Mucosa of stomach (tissue), 1 donor: ENCODE measurements around the gene CASQ1.

Experiments
- H3K27me3 ChIP-seq: one replicate; pipeline ENCODE4 v1.7.0; 2013; ENCODE audit warnings: mild to moderate bottlenecking, low read length; ENCODE audit not compliant: control insufficient read depth, insufficient read depth
- H3K36me3 ChIP-seq: one replicate; pipeline ENCODE4 v1.7.0; 2013; ENCODE audit warnings: low read length; ENCODE audit not compliant: control insufficient read depth, insufficient read depth
- H3K4me1 ChIP-seq: one replicate; pipeline ENCODE4 v1.7.0; 2013; ENCODE audit warnings: mild to moderate bottlenecking, low read length; ENCODE audit not compliant: control insufficient read depth, insufficient read depth
- H3K4me3 ChIP-seq: one replicate; pipeline ENCODE4 v1.7.0; 2013; ENCODE audit warnings: low read length
- H3K9ac ChIP-seq: one replicate; pipeline ENCODE4 v1.7.0; 2013; ENCODE audit warnings: mild to moderate bottlenecking, low read length, moderate library complexity
- H3K9me3 ChIP-seq: one replicate; pipeline ENCODE4 v1.7.0; 2013; ENCODE audit warnings: mild to moderate bottlenecking, low read length, moderate library complexity; ENCODE audit not compliant: control insufficient read depth
- donor health status: Pancreatic carcinoma.

The CASQ1 gene

GRCh38 chr1:160189649-160190625 is at the start of gene CASQ1:
TSS of gene CASQ1 (plus strand) at chr1:160190575. CDS start at chr1:160190752, 177 bp downstream.
- Histone ChIP-seq H3K27me3 (no peaks in the 10 kb centered on the region), H3K4me3 (no peak within 1 kb of the TSS), H3K9ac (no peak within 1 kb of the TSS), H3K9me3 (no peaks in the 10 kb centered on the region), H3K36me3 (no peaks in the 10 kb centered on the region), H3K4me1 (peaks cover 12% of the 10 kb centered on the region)

DNA sequence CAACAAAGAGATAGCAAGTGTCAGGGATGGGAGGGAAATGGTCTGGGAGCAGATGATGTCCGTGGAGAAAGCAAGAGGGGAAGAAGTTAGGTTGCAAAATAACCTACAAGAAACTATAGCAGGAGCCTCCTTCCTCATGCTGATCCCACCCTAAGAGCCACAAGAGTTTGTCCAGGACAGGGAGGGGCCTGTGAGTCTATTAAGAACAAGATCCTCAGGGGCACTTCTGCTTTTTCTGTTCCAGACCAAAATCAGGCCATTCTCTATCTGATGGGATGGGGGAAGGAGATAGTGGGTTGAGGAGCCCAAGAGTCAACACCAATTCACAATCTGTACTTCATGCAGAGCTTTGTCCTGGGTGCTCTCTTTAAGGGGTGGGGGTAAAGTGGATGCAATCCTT is 46.7 kb upstream of the CASQ1 start:
- Histone ChIP-seq H3K36me3 (no peaks in the 10 kb centered on the region), H3K9me3 (no peaks in the 10 kb centered on the region), H3K4me3 (no peak overlapping the region), H3K4me1 (no peaks in the 10 kb centered on the region), H3K27me3 (peaks cover 3% of the 10 kb centered on the region), H3K9ac (no peak overlapping the region)

GRCh38 chr1:160144921-160145320 is 45.5 kb upstream of the CASQ1 start:
- Histone ChIP-seq H3K4me1 (no peaks in the 10 kb centered on the region), H3K27me3 (peaks cover 3% of the 10 kb centered on the region), H3K36me3 (no peaks in the 10 kb centered on the region), H3K9ac (no peak overlapping the region), H3K4me3 (no peak overlapping the region), H3K9me3 (no peaks in the 10 kb centered on the region)

- Histone ChIP-seq H3K9me3 (no peaks in the 10 kb centered on the region), H3K9ac (no peak overlapping the region), H3K4me1 (no peaks in the 10 kb centered on the region), H3K27me3 (peaks cover 2% of the 10 kb centered on the region), H3K36me3 (no peaks in the 10 kb centered on the region), H3K4me3 (no peak overlapping the region)
These were observed 44.3 kb upstream of the CASQ1 start for GRCh38 chr1:160146107-160146506.

- Histone ChIP-seq H3K36me3 (no peaks in the 10 kb centered on the region), H3K4me1 (no peaks in the 10 kb centered on the region), H3K4me3 (no peak overlapping the region), H3K9ac (no peak overlapping the region), H3K9me3 (no peaks in the 10 kb centered on the region), H3K27me3 (no peaks in the 10 kb centered on the region)
These were observed 42.3 kb upstream of the CASQ1 start for GRCh38 chr1:160148121-160148520.

GRCh38 chr1:160149233-160149632 is 41.1 kb upstream of the CASQ1 start:
- H3K9me3 ChIP-seq: no peaks in the 10 kb centered on the region

DNA sequence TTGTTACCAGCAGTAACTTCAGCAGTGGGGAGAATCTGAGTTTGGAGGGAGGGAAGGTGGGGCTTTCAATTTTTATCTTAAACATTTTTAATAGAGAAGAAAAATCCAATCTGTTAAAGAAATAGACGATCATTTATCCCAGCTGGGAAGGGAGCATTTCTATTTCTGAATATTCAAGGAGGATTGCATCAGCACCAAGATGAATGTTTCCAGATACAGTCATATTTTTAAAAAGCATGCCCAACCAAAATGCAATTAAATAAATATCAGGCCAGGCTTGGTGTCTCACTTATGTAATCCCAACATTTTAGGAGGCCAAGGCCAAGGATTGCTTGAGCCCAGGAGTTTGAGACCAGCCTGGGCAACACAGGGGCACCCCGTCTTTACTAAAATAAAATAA is 40.7 kb upstream of the CASQ1 start:
- H3K27me3 ChIP-seq: no peaks in the 10 kb centered on the region
- H3K4me3 ChIP-seq: no peak overlapping the region
- no peak overlapping the region for H3K9ac ChIP-seq

More at GRCh38 chr1:160149233-160149632, 41.1 kb upstream of the CASQ1 start:
- no peaks in the 10 kb centered on the region for H3K27me3 ChIP-seq
- H3K36me3 ChIP-seq: no peaks in the 10 kb centered on the region
- H3K4me3 ChIP-seq: no peak overlapping the region
- no peaks in the 10 kb centered on the region for H3K4me1 ChIP-seq
- no peak overlapping the region for H3K9ac ChIP-seq

GRCh38 chr1:160151303-160151702 is 39.1 kb upstream of the CASQ1 start, which contains the start of gene ATP1A4:
TSS of gene ATP1A4 (plus strand) at chr1:160151603. CDS start at chr1:160152041, 438 bp downstream.
- H3K27me3 ChIP-seq: no peaks in the 10 kb centered on the region

More for the DNA sequence above, 40.7 kb upstream of the CASQ1 start:
- no peaks in the 10 kb centered on the region for H3K9me3 ChIP-seq
- H3K4me1 ChIP-seq: no peaks in the 10 kb centered on the region
- no peaks in the 10 kb centered on the region for H3K36me3 ChIP-seq

GRCh38 chr1:160154790-160155189 is 35.6 kb upstream of the CASQ1 start:
- H3K9me3 ChIP-seq: no peaks in the 10 kb centered on the region
- H3K4me3 ChIP-seq: no peak overlapping the region
- no peaks in the 10 kb centered on the region for H3K4me1 ChIP-seq
- H3K9ac ChIP-seq: no peak overlapping the region
- H3K27me3 ChIP-seq: no peaks in the 10 kb centered on the region
- no peaks in the 10 kb centered on the region for H3K36me3 ChIP-seq

More at GRCh38 chr1:160151303-160151702, 39.1 kb upstream of the CASQ1 start, which contains the start of gene ATP1A4:
- no peak within 1 kb of the TSS for H3K4me3 ChIP-seq
- H3K4me1 ChIP-seq: no peaks in the 10 kb centered on the region
- H3K9ac ChIP-seq: no peak within 1 kb of the TSS
- H3K36me3 ChIP-seq: no peaks in the 10 kb centered on the region
- no peaks in the 10 kb centered on the region for H3K9me3 ChIP-seq

- H3K9me3 ChIP-seq: no peaks in the 10 kb centered on the region
- no peaks in the 10 kb centered on the region for H3K4me1 ChIP-seq
- no peak overlapping the region for H3K4me3 ChIP-seq
- H3K36me3 ChIP-seq: no peaks in the 10 kb centered on the region
- H3K9ac ChIP-seq: no peak overlapping the region
- H3K27me3 ChIP-seq: no peaks in the 10 kb centered on the region
These were observed 34.0 kb upstream of the CASQ1 start for GRCh38 chr1:160156361-160156760.

- Histone ChIP-seq H3K4me1 (no peaks in the 10 kb centered on the region), H3K27me3 (no peaks in the 10 kb centered on the region), H3K9me3 (no peaks in the 10 kb centered on the region), H3K9ac (no peak overlapping the region), H3K36me3 (no peaks in the 10 kb centered on the region), H3K4me3 (no peak overlapping the region)
These were observed 33.2 kb upstream of the CASQ1 start for GRCh38 chr1:160157174-160157573.

GRCh38 chr1:160158031-160158430 is 32.3 kb upstream of the CASQ1 start:
- Histone ChIP-seq H3K27me3 (no peaks in the 10 kb centered on the region), H3K36me3 (no peaks in the 10 kb centered on the region), H3K4me3 (no peak overlapping the region), H3K4me1 (no peaks in the 10 kb centered on the region), H3K9me3 (no peaks in the 10 kb centered on the region), H3K9ac (no peak overlapping the region)
